H1 (cell line): ENCODE results near the gene NOL9.

Source experiments
- CBX5 ChIP-seq: fragments of 300-800, 300-1000 bp; sonication (generic); IDR thresholded peaks from 2 replicates; pipeline ENCODE4 v1.7.1; 2016; ENCODE audit warnings: antibody characterized with exemption, low read length, low read depth
- CHD2 ChIP-seq: IDR thresholded peaks from 2 replicates; pipeline ENCODE4 v1.6.1; 2012; ENCODE audit warnings: low read length, improper control_type of control experiment
- EZH2 ChIP-seq: fragments of 200-600 bp; sonication (generic); IDR thresholded peaks from 2 replicates; pipeline ENCODE4 v1.7.1; 2012; ENCODE audit warnings: low read depth, mild to moderate bottlenecking, moderate library complexity, low read length, inconsistent platforms; ENCODE audit not compliant: severe bottlenecking
- GABPA ChIP-seq: IDR thresholded peaks from 2 replicates; pipeline ENCODE4 v1.6.1; 2011; ENCODE audit warnings: mild to moderate bottlenecking, low read length, moderate library complexity, borderline replicate concordance; ENCODE audit not compliant: insufficient read depth
- JUND ChIP-seq: IDR thresholded peaks from 2 replicates; pipeline ENCODE4 v1.6.1; 2011; ENCODE audit warnings: mild to moderate bottlenecking, improper control_type of control experiment, low read length
- MAFK ChIP-seq: IDR thresholded peaks from 2 replicates; pipeline ENCODE4 v1.6.1; 2012; ENCODE audit warnings: low read depth, mild to moderate bottlenecking, improper control_type of control experiment, low read length
- POLR2A ChIP-seq, 2 experiments: IDR thresholded peaks; 1 replicate in 1 of 2; 2 replicates in 1 of 2; pipeline ENCODE4 v1.6.1; 2011; ENCODE audit warnings: low read depth in 2 of 2, low read length in 2 of 2, mild to moderate bottlenecking in 2 of 2; ENCODE audit errors: control extremely low read depth in 1 of 2
- POLR2AphosphoS5 ChIP-seq: IDR thresholded peaks from 2 replicates; pipeline ENCODE4 v1.6.1; 2011; ENCODE audit warnings: low read depth, low read length
- SIN3A ChIP-seq, 2 experiments: IDR thresholded peaks in 1 of 2; conservative IDR thresholded peaks in 1 of 2; 2 replicates each; pipeline ENCODE4 v1.6.1; 2011 to 2012; ENCODE audit warnings: low read length in 2 of 2, improper control_type of control experiment in 1 of 2, low read depth in 1 of 2, mild to moderate bottlenecking in 1 of 2
- SRF ChIP-seq: IDR thresholded peaks from 2 replicates; pipeline ENCODE4 v1.6.1; 2011; ENCODE audit warnings: mild to moderate bottlenecking, low read depth, low read length, moderate library complexity
- TCF12 ChIP-seq: IDR thresholded peaks from 2 replicates; pipeline ENCODE4 v1.6.1; 2011; ENCODE audit warnings: low read depth, mild to moderate bottlenecking, low read length
- YY1 ChIP-seq: IDR thresholded peaks from 2 replicates; pipeline ENCODE4 v1.6.1; 2011; ENCODE audit warnings: low read depth, mild to moderate bottlenecking, low read length
- TF ChIP-seq, protein P1 (sequence below), 3 experiments: IDR thresholded peaks; 1 replicate in 2 of 3; 2 replicates in 1 of 3; pipeline versions ENCODE4 v1.5.1 to v1.6.1; 2011; ENCODE audit warnings: low read length in 3 of 3, mild to moderate bottlenecking in 3 of 3, inconsistent platforms in 2 of 3, low read depth in 1 of 3, moderate library complexity in 1 of 3; ENCODE audit not compliant: insufficient read depth in 1 of 3; ENCODE audit errors: control extremely low read depth in 1 of 3
- TF ChIP-seq, protein P2 (sequence below): IDR thresholded peaks from 2 replicates; pipeline ENCODE4 v1.6.1; 2012; ENCODE audit warnings: low read length, inconsistent platforms

DNA sequence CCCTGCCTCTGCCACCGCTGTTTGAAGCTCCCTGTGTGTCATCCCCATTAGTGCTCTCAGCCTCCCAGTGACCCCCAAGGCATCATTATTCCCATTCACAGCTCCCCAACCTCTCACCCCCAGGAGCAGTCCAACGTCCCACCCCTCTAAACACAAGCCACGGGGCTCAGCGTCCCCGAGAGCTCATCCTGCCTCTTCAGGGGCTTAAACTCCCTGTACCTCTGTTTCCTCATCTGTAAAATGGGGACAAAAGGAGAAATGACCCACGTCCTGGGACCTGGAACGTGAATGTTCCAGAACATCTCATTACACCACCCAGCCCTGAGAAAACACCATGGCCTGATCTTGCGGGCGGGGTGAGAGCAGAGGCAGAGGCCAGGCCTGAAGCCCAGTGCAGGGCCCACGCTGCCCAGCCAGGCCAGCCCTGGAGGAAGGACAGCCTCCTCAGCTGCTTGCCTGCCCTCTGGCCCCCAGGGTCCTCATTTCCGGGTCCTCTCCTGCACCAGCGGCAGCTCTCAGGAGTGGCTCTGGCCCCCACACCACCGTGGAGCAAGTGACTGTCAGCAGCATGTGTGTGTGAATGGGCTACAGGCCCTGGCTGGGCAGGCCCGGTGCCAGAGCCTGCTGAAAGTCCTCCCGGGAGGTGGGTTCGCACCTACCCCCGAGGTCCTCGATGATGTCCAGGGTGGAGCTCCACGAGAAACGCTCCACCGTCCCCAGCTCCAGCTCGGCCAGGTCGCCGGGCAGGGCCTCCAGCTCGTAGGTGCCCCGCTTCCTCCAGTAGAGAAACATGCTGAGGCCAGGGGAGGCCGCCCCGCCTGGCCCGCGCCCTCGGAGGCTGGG is 48.7 kb downstream of the NOL9 start:
- TF ChIP-seq CHD2 = no peak
- TF ChIP-seq MAFK = no peak
- no peak for TF ChIP-seq CBX5
- TF ChIP-seq, protein P1, sequence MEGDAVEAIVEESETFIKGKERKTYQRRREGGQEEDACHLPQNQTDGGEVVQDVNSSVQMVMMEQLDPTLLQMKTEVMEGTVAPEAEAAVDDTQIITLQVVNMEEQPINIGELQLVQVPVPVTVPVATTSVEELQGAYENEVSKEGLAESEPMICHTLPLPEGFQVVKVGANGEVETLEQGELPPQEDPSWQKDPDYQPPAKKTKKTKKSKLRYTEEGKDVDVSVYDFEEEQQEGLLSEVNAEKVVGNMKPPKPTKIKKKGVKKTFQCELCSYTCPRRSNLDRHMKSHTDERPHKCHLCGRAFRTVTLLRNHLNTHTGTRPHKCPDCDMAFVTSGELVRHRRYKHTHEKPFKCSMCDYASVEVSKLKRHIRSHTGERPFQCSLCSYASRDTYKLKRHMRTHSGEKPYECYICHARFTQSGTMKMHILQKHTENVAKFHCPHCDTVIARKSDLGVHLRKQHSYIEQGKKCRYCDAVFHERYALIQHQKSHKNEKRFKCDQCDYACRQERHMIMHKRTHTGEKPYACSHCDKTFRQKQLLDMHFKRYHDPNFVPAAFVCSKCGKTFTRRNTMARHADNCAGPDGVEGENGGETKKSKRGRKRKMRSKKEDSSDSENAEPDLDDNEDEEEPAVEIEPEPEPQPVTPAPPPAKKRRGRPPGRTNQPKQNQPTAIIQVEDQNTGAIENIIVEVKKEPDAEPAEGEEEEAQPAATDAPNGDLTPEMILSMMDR (IDR thresholded peaks at IDR 0.05; ENCODE audit: control extremely low read depth in 1 of 3, insufficient read depth in 1 of 3, low read depth in 1 of 3, low read length in 3 of 3) = no peak
- no peak for TF ChIP-seq EZH2
- no peak for TF ChIP-seq YY1
- no peak for TF ChIP-seq JUND
- TF ChIP-seq SRF = no peak
- TF ChIP-seq POLR2AphosphoS5 = no peak
- TF ChIP-seq POLR2A (IDR thresholded peaks at IDR 0.05; ENCODE audit: control extremely low read depth in 1 of 2, low read depth in 2 of 2, low read length in 2 of 2) = no peak
- TF ChIP-seq, protein P2, sequence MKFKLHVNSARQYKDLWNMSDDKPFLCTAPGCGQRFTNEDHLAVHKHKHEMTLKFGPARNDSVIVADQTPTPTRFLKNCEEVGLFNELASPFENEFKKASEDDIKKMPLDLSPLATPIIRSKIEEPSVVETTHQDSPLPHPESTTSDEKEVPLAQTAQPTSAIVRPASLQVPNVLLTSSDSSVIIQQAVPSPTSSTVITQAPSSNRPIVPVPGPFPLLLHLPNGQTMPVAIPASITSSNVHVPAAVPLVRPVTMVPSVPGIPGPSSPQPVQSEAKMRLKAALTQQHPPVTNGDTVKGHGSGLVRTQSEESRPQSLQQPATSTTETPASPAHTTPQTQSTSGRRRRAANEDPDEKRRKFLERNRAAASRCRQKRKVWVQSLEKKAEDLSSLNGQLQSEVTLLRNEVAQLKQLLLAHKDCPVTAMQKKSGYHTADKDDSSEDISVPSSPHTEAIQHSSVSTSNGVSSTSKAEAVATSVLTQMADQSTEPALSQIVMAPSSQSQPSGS = no peak
- no peak for TF ChIP-seq SIN3A (conservative IDR thresholded peaks at IDR 0.05 in 1 of 2, IDR thresholded peaks at IDR 0.05 in 1 of 2; ENCODE audit: low read depth in 1 of 2, low read length in 2 of 2)
- no peak for TF ChIP-seq GABPA
- TF ChIP-seq TCF12 = no peak
